ENCODE results near the gene PPP1R9B.

The PPP1R9B gene

GRCh38 chr17:50153650-50154575 is 3.4 kb upstream of the PPP1R9B start:
- Histone ChIP-seq H3K36me3 (replicated peaks) (no peaks in the 10 kb centered on the region), H3K27ac (no peak overlapping the region), H3K4me3 (ENCODE audit: low read depth, low read length) (no peak overlapping the region), H3K27me3 (replicated peaks) (no peaks in the 10 kb centered on the region)
- DNase-seq = no peak
- no peak for TF ChIP-seq CTCF (IDR thresholded peaks at IDR 0.05; ENCODE audit: low read depth, low read length, missing control alignments)
- in situ Hi-C loops (cut with HindIII; ENCODE audit: low pct_ligation_motif_present, low sequenced_read_pairs) = no loop called here

- no peak overlapping the region for H3K27ac ChIP-seq
- DNase-seq = no peak
- H3K27me3 ChIP-seq (replicated peaks) = no peaks in the 10 kb centered on the region
- in situ Hi-C loops (cut with HindIII; ENCODE audit: low pct_ligation_motif_present, low sequenced_read_pairs) = no loop called here
- TF ChIP-seq CTCF (IDR thresholded peaks at IDR 0.05; ENCODE audit: low read depth, low read length, missing control alignments) = no peak
- no peak overlapping the region for H3K4me3 ChIP-seq (ENCODE audit: low read depth, low read length)
- no peaks in the 10 kb centered on the region for H3K36me3 ChIP-seq (replicated peaks)
Observed at GRCh38 chr17:50152736-50153135, 2.3 kb upstream of the PPP1R9B start.

- no peak for TF ChIP-seq CTCF (IDR thresholded peaks at IDR 0.05; ENCODE audit: low read depth, low read length, missing control alignments)
Observed at GRCh38 chr17:50151937-50152547, 1.6 kb upstream of the PPP1R9B start.

GRCh38 chr17:50151041-50151936 is 812 bp upstream of the PPP1R9B start:
- peak; percentile 81 for TF ChIP-seq CTCF (IDR thresholded peaks at IDR 0.05; ENCODE audit: low read depth, low read length, missing control alignments)
- Histone ChIP-seq H3K27ac (peak overlapping the region; percentile 63), H3K36me3 (replicated peaks) (no peaks in the 10 kb centered on the region), H3K27me3 (replicated peaks) (no peaks in the 10 kb centered on the region), H3K4me3 (ENCODE audit: low read depth, low read length) (peak overlapping the region; percentile 81)
- DNase-seq = peak; percentile 81
- in situ Hi-C loops (cut with HindIII; ENCODE audit: low pct_ligation_motif_present, low sequenced_read_pairs) = no loop called here

More at GRCh38 chr17:50151937-50152547, 1.6 kb upstream of the PPP1R9B start:
- DNase-seq = peak; percentile 87
- no peaks in the 10 kb centered on the region for H3K36me3 ChIP-seq (replicated peaks)
- peak overlapping the region; percentile 42 for H3K27ac ChIP-seq
- peak overlapping the region; percentile 81 for H3K4me3 ChIP-seq (ENCODE audit: low read depth, low read length)
- in situ Hi-C loops (cut with HindIII; ENCODE audit: low pct_ligation_motif_present, low sequenced_read_pairs) = no loop called here
- H3K27me3 ChIP-seq (replicated peaks) = no peaks in the 10 kb centered on the region

- H3K36me3 ChIP-seq (replicated peaks) = peaks cover 4% of the 10 kb centered on the region
- DNase-seq = no peak
- H3K27ac ChIP-seq = peak overlapping the region; percentile 37
- no peaks in the 10 kb centered on the region for H3K27me3 ChIP-seq (replicated peaks)
- TF ChIP-seq CTCF (IDR thresholded peaks at IDR 0.05; ENCODE audit: low read depth, low read length, missing control alignments) = peak; percentile 1
- in situ Hi-C loops (cut with HindIII; ENCODE audit: low pct_ligation_motif_present, low sequenced_read_pairs) = no loop called here
- H3K4me3 ChIP-seq (ENCODE audit: low read depth, low read length) = peak overlapping the region; percentile 81
Observed at GRCh38 chr17:50149417-50150353, 792 bp downstream of the PPP1R9B start.

All from brain microvascular endothelial cell (primary cell).